ENCODE measurements around the gene STIM2.
"Not testable (repeated sequence)": the region's sequence is repeated elsewhere in the genome, so short reads cannot be mapped to it uniquely, and the experiment has no call there.

Gene STIM2

GRCh38 chr4:27022963-27023362, 162.3 kb downstream of the STIM2 start:
- Histone ChIP-seq H3K9me3 (ENCODE audit: low read length) (no peaks in the 10 kb centered on the region), H3K36me3 (ENCODE audit: insufficient read depth, low read length) (peaks cover 4% of the 10 kb centered on the region), H3K4me3 (ENCODE audit: low read depth in 1 of 2, low read length in 2 of 2) (no peak overlapping the region), H3K4me1 (ENCODE audit: insufficient read depth, low read length) (no peaks in the 10 kb centered on the region), H3K27me3 (ENCODE audit: control insufficient read depth in 1 of 2, insufficient read depth in 2 of 2, low read length in 2 of 2) (no peaks in the 10 kb centered on the region), H3K27ac (ENCODE audit: low read depth, low read length) (no peak overlapping the region), H3K9ac (ENCODE audit: low read length) (no peak overlapping the region)

GRCh38 chr4:27023366-27023765, 162.7 kb downstream of the STIM2 start:
- H3K27me3 ChIP-seq (ENCODE audit: control insufficient read depth in 1 of 2, insufficient read depth in 2 of 2, low read length in 2 of 2) = no peaks in the 10 kb centered on the region
- H3K4me3 ChIP-seq (ENCODE audit: low read depth in 1 of 2, low read length in 2 of 2) = no peak overlapping the region

GRCh38 chr4:27024805-27025204, 164.2 kb downstream of the STIM2 start:
- Histone ChIP-seq H3K4me1 (ENCODE audit: insufficient read depth, low read length) (no peaks in the 10 kb centered on the region), H3K27me3 (ENCODE audit: control insufficient read depth in 1 of 2, insufficient read depth in 2 of 2, low read length in 2 of 2) (no peaks in the 10 kb centered on the region), H3K4me3 (ENCODE audit: low read depth in 1 of 2, low read length in 2 of 2) (no peak overlapping the region), H3K9ac (ENCODE audit: low read length) (no peak overlapping the region), H3K9me3 (ENCODE audit: low read length) (no peaks in the 10 kb centered on the region), H3K36me3 (ENCODE audit: insufficient read depth, low read length) (no peaks in the 10 kb centered on the region), H3K27ac (ENCODE audit: low read depth, low read length) (no peak overlapping the region)

More at GRCh38 chr4:27023366-27023765, 162.7 kb downstream of the STIM2 start:
- Histone ChIP-seq H3K36me3 (ENCODE audit: insufficient read depth, low read length) (no peaks in the 10 kb centered on the region), H3K9ac (ENCODE audit: low read length) (no peak overlapping the region), H3K9me3 (ENCODE audit: low read length) (no peaks in the 10 kb centered on the region), H3K27ac (ENCODE audit: low read depth, low read length) (no peak overlapping the region), H3K4me1 (ENCODE audit: insufficient read depth, low read length) (no peaks in the 10 kb centered on the region)

- Histone ChIP-seq H3K27ac (ENCODE audit: low read depth, low read length) (no peak overlapping the region), H3K27me3 (ENCODE audit: control insufficient read depth in 1 of 2, insufficient read depth in 2 of 2, low read length in 2 of 2) (no peaks in the 10 kb centered on the region), H3K9ac (ENCODE audit: low read length) (no peak overlapping the region), H3K36me3 (ENCODE audit: insufficient read depth, low read length) (no peaks in the 10 kb centered on the region), H3K4me3 (ENCODE audit: low read depth in 1 of 2, low read length in 2 of 2) (no peak overlapping the region), H3K9me3 (ENCODE audit: low read length) (no peaks in the 10 kb centered on the region), H3K4me1 (ENCODE audit: insufficient read depth, low read length) (no peaks in the 10 kb centered on the region)
Measured at GRCh38 chr4:27027428-27027827, 166.8 kb downstream of the STIM2 start.

GRCh38 chr4:27035127-27035526, 174.5 kb downstream of the STIM2 start:
- not testable (repeated sequence) for H3K9ac ChIP-seq (ENCODE audit: low read length); H3K4me3 ChIP-seq (ENCODE audit: low read depth in 1 of 2, low read length in 2 of 2); H3K9me3 ChIP-seq (ENCODE audit: low read length); H3K4me1 ChIP-seq (ENCODE audit: insufficient read depth, low read length); H3K27me3 ChIP-seq (ENCODE audit: control insufficient read depth in 1 of 2, insufficient read depth in 2 of 2, low read length in 2 of 2); H3K36me3 ChIP-seq (ENCODE audit: insufficient read depth, low read length); H3K27ac ChIP-seq (ENCODE audit: low read depth, low read length)

GRCh38 chr4:27040356-27040755, 179.7 kb downstream of the STIM2 start:
- Histone ChIP-seq H3K9ac (ENCODE audit: low read length) (no peak overlapping the region), H3K4me3 (ENCODE audit: low read depth in 1 of 2, low read length in 2 of 2) (no peak overlapping the region), H3K27ac (ENCODE audit: low read depth, low read length) (no peak overlapping the region), H3K27me3 (ENCODE audit: control insufficient read depth in 1 of 2, insufficient read depth in 2 of 2, low read length in 2 of 2) (no peaks in the 10 kb centered on the region), H3K36me3 (ENCODE audit: insufficient read depth, low read length) (no peaks in the 10 kb centered on the region), H3K4me1 (ENCODE audit: insufficient read depth, low read length) (no peaks in the 10 kb centered on the region), H3K9me3 (ENCODE audit: low read length) (no peaks in the 10 kb centered on the region)

GRCh38 chr4:27042411-27042810, 181.8 kb downstream of the STIM2 start:
- H3K27ac ChIP-seq (ENCODE audit: low read depth, low read length) = no peak overlapping the region
- H3K36me3 ChIP-seq (ENCODE audit: insufficient read depth, low read length) = no peaks in the 10 kb centered on the region
- H3K9ac ChIP-seq (ENCODE audit: low read length) = no peak overlapping the region
- H3K4me1 ChIP-seq (ENCODE audit: insufficient read depth, low read length) = no peaks in the 10 kb centered on the region
- no peaks in the 10 kb centered on the region for H3K9me3 ChIP-seq (ENCODE audit: low read length)
- no peak overlapping the region for H3K4me3 ChIP-seq (ENCODE audit: low read depth in 1 of 2, low read length in 2 of 2)
- H3K27me3 ChIP-seq (ENCODE audit: control insufficient read depth in 1 of 2, insufficient read depth in 2 of 2, low read length in 2 of 2) = no peaks in the 10 kb centered on the region

- no peak overlapping the region for H3K4me3 ChIP-seq (ENCODE audit: low read depth in 1 of 2, low read length in 2 of 2)
- no peaks in the 10 kb centered on the region for H3K4me1 ChIP-seq (ENCODE audit: insufficient read depth, low read length)
- H3K36me3 ChIP-seq (ENCODE audit: insufficient read depth, low read length) = no peaks in the 10 kb centered on the region
- no peaks in the 10 kb centered on the region for H3K27me3 ChIP-seq (ENCODE audit: control insufficient read depth in 1 of 2, insufficient read depth in 2 of 2, low read length in 2 of 2)
- H3K9me3 ChIP-seq (ENCODE audit: low read length) = no peaks in the 10 kb centered on the region
- H3K27ac ChIP-seq (ENCODE audit: low read depth, low read length) = no peak overlapping the region
- no peak overlapping the region for H3K9ac ChIP-seq (ENCODE audit: low read length)
Measured at GRCh38 chr4:27043200-27043599, 182.6 kb downstream of the STIM2 start.

- Histone ChIP-seq H3K4me3 (ENCODE audit: low read depth in 1 of 2, low read length in 2 of 2) (no peak overlapping the region), H3K27ac (ENCODE audit: low read depth, low read length) (no peak overlapping the region), H3K4me1 (ENCODE audit: insufficient read depth, low read length) (no peaks in the 10 kb centered on the region)
Measured at GRCh38 chr4:27046851-27047250, 186.2 kb downstream of the STIM2 start.

GRCh38 chr4:27048429-27049238, 188.0 kb downstream of the STIM2 start:
- H3K4me3 ChIP-seq (ENCODE audit: low read depth in 1 of 2, low read length in 2 of 2) = peak overlapping the region; percentile 41 to 46
- H3K4me1 ChIP-seq (ENCODE audit: insufficient read depth, low read length) = no peaks in the 10 kb centered on the region
- H3K27ac ChIP-seq (ENCODE audit: low read depth, low read length) = no peak overlapping the region

More at GRCh38 chr4:27046851-27047250, 186.2 kb downstream of the STIM2 start:
- H3K9ac ChIP-seq (ENCODE audit: low read length) = no peak overlapping the region
- no peaks in the 10 kb centered on the region for H3K9me3 ChIP-seq (ENCODE audit: low read length)
- H3K27me3 ChIP-seq (ENCODE audit: control insufficient read depth in 1 of 2, insufficient read depth in 2 of 2, low read length in 2 of 2) = no peaks in the 10 kb centered on the region
- no peaks in the 10 kb centered on the region for H3K36me3 ChIP-seq (ENCODE audit: insufficient read depth, low read length)

GRCh38 chr4:27049239-27049829, 188.7 kb downstream of the STIM2 start:
- H3K36me3 ChIP-seq (ENCODE audit: insufficient read depth, low read length) = no peaks in the 10 kb centered on the region
- no peak overlapping the region for H3K9ac ChIP-seq (ENCODE audit: low read length)

More at GRCh38 chr4:27048429-27049238, 188.0 kb downstream of the STIM2 start:
- Histone ChIP-seq H3K9ac (ENCODE audit: low read length) (no peak overlapping the region), H3K27me3 (ENCODE audit: control insufficient read depth in 1 of 2, insufficient read depth in 2 of 2, low read length in 2 of 2) (no peaks in the 10 kb centered on the region), H3K36me3 (ENCODE audit: insufficient read depth, low read length) (no peaks in the 10 kb centered on the region), H3K9me3 (ENCODE audit: low read length) (no peaks in the 10 kb centered on the region)

GRCh38 chr4:27050731-27051130, 190.1 kb downstream of the STIM2 start:
- Histone ChIP-seq H3K9ac (ENCODE audit: low read length) (no peak overlapping the region), H3K27ac (ENCODE audit: low read depth, low read length) (no peak overlapping the region), H3K36me3 (ENCODE audit: insufficient read depth, low read length) (no peaks in the 10 kb centered on the region), H3K9me3 (ENCODE audit: low read length) (no peaks in the 10 kb centered on the region), H3K4me1 (ENCODE audit: insufficient read depth, low read length) (no peaks in the 10 kb centered on the region), H3K27me3 (ENCODE audit: control insufficient read depth in 1 of 2, insufficient read depth in 2 of 2, low read length in 2 of 2) (no peaks in the 10 kb centered on the region), H3K4me3 (ENCODE audit: low read depth in 1 of 2, low read length in 2 of 2) (no peak overlapping the region)

More at GRCh38 chr4:27049239-27049829, 188.7 kb downstream of the STIM2 start:
- Histone ChIP-seq H3K27me3 (ENCODE audit: control insufficient read depth in 1 of 2, insufficient read depth in 2 of 2, low read length in 2 of 2) (no peaks in the 10 kb centered on the region), H3K4me3 (ENCODE audit: low read depth in 1 of 2, low read length in 2 of 2) (no peak overlapping the region), H3K9me3 (ENCODE audit: low read length) (no peaks in the 10 kb centered on the region), H3K27ac (ENCODE audit: low read depth, low read length) (no peak overlapping the region), H3K4me1 (ENCODE audit: insufficient read depth, low read length) (no peaks in the 10 kb centered on the region)

Measured in muscle layer of colon (tissue), 2 donors.